ENCODE data around the gene KSR2.
"Not testable (repeated sequence)": the region's sequence is repeated elsewhere in the genome, so short reads cannot be mapped to it uniquely, and the experiment has no call there.

KSR2 gene

DNA sequence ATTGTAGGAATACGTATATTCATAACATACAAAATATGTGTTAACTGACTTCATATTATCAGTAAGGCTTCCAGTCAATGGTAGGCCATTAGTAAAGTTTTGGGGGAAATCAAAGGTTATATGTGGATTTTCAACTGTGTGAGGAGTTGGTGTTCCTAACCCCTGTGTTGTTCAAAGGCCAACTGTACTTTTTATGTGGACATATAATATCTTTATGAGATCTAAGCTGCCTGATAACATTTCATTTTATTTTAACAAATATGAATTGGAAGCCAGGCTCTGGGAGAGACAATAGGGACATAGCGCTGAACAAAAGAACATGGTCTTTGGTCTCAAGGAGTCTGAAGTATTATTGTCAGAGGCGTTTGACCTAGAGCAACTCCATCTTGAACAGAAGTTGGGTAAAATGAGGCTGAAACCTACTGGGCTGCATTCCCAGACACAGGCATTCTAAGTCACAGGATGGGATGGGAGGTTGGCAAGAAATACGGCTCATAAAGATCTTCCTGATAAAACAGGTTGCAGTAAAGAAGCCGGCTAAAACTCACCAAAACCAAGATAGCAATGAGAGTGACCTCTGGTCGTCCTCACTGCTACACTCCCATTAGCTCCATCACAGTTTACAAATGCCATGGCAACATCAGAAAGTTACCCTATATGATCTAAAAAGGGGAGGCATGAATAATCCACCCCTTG, 147.2 kb downstream of the KSR2 start:
- no peak for DNase-seq (ENCODE audit: low read depth in 3 of 3)

DNA sequence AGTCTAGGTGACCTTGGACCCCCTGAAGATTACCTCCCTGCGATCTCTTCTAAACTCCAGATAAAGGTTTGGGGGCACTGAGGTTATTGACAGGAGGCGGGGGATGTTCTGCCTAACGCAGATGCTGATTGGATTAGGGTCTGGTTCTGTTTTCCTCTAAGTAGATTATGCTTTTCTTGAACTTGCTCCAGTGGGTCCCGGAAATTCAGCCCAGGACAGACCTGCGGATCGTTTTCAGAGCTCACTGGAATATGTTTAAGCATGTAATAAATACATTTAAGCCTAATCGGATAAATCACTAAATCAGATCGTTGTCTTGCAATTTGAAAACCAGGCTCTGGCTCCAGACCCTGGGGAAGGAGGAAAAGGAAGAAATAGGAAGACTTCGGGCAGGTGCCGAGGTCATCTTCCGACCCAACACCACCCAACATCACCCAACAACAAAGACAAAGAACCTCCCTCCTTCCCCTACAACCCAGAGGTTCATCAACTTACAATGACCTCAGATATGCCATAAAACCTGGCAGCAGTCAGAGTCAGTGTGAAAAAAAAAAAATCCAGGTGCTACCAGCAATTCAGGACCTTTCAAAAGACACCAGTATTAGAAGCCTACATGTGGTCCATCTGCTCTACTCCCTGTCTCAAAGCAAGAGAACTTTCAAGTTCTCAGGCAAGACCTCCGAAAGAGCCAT, 148.4 kb downstream of the KSR2 start:
- DNase-seq (ENCODE audit: low read depth in 3 of 3): no peak

DNA sequence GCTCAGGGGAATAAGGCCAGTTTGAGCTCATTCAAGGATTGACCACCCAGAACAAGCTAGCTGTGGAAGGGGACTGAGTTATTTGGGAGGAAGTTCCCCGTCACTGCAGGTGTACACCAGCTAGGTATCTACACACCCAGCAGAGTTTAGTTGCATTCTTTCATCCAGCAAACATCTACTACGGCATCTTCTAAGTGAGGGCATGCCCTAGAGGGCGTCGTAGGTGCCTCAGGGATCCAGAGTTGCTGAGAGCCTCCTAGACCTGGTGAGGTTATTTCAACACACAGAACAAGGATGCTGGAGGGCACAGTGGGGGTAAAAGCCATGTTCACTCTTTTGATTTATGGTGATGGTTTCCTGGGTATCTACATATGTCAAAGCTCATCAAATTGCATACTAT, 149.6 kb downstream of the KSR2 start:
- no peak for DNase-seq (ENCODE audit: low read depth in 3 of 3)

- DNase-seq (ENCODE audit: low read depth in 3 of 3): no peak
Observed at GRCh38 chr12:117818400-117818799, 150.4 kb downstream of the KSR2 start.

GRCh38 chr12:117809509-117809908, 159.3 kb downstream of the KSR2 start:
- DNase-seq (ENCODE audit: low read depth in 3 of 3): no peak

DNA sequence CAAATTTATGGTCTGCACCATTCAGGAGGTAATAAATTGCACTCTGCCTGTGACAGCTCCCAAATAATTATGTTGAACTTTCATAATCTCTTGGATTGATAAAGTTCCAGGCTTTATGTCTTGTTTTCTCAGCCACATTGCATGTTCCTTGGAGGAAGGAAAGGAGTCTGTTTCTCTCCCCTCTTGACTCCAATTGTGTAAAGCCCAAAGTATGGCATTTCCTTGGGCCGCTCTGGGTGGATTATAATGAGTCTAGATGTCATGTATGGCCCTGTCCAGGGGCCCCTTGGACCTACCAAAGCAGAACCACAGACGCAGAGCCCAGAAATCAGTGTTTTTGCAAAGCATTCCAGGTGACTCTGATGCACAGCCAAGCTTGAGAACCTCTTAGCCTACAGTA, 160.8 kb downstream of the KSR2 start:
- DNase-seq (ENCODE audit: low read depth in 3 of 3): no peak

GRCh38 chr12:117807355-117807754, 161.4 kb downstream of the KSR2 start:
- DNase-seq (ENCODE audit: low read depth in 3 of 3): no peak

DNA sequence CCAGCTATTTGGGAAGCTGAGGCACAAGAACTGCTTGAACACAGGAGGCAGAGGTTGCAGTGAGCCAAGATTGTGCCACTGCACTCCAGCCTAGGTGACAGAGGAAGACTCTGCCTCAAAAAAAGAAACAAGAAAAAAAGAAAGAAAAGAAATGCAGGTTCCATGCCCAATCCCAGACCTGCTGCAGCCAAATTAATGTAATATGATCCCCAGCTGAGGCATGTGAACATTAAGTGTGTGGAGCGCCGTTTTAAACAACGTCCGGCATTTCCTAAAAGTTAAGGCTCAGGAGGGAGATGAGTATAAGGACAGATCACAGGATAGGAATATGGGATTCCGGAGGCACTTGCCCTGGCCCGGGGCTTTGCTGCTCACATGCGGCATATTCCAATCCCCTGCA, 162.9 kb downstream of the KSR2 start:
- no peak for DNase-seq (ENCODE audit: low read depth in 3 of 3)

DNA sequence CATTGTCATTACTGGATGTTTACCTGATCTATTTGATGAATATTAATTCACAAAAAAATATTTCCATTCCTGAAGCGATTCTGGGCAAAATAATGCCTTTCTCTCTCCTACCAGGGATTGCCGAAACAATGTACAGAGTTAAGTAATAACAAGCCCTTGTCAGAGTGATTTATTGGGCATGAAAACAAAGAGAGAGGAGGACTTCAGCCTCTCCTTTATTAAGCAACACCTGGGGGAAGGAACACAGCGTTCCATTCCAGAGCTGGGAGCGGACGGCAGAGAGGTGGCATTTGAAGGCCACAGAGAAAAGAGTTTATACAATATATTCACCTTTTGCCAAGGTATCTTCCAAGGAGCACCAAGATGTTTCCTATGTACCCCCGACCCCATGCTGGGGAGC, 165.8 kb downstream of the KSR2 start:
- no peak for DNase-seq (ENCODE audit: low read depth in 3 of 3)

- not testable (repeated sequence) for DNase-seq (ENCODE audit: low read depth in 3 of 3)
Observed at GRCh38 chr12:117800711-117801110, 168.1 kb downstream of the KSR2 start.

DNA sequence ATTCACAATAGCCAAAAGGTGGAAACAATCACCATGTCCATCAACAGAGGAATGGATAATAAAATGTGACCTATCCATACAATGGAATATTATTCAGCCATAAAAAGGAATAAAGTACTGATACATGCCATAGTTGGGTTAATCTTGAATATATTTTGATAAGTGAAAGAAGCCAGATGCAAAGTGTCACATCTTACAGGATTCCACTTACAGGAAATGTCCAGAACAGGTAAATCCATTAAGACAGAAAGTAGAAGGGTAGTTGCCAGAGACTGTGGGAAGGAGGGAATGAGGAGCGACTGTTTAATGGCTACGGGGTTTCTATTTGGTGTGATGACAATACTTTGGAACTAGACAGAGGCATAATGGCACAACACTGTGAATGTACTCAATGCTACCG, 171.6 kb downstream of the KSR2 start:
- DNase-seq (ENCODE audit: low read depth in 3 of 3): no peak

- DNase-seq (ENCODE audit: low read depth in 3 of 3): no peak
Observed at GRCh38 chr12:117792877-117793424, 175.8 kb downstream of the KSR2 start.

DNA sequence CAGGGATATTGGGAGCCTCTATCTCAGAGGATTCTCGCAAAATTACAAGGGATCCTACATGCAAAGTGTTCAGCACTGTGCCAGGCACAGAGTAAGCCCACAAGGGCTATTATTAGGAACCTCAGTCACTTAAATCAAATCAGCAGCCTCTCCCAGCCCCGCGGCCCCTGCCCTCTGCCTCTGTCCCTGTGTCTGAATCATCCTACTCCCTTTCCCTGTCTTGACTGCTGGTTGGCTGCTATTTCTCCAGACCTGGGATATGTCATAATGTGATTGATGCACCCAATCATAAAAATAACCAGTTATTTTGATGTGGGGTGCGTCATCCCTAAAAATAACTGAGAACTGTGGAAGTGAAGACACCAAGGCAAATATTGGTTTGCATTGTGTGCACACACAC, 176.3 kb downstream of the KSR2 start:
- DNase-seq (ENCODE audit: low read depth in 3 of 3): no peak

GRCh38 chr12:117790948-117791347, 177.8 kb downstream of the KSR2 start:
- no peak for DNase-seq (ENCODE audit: low read depth in 3 of 3)

- DNase-seq (ENCODE audit: low read depth in 3 of 3): no peak
Observed at GRCh38 chr12:117790198-117790597, 178.6 kb downstream of the KSR2 start.

DNA sequence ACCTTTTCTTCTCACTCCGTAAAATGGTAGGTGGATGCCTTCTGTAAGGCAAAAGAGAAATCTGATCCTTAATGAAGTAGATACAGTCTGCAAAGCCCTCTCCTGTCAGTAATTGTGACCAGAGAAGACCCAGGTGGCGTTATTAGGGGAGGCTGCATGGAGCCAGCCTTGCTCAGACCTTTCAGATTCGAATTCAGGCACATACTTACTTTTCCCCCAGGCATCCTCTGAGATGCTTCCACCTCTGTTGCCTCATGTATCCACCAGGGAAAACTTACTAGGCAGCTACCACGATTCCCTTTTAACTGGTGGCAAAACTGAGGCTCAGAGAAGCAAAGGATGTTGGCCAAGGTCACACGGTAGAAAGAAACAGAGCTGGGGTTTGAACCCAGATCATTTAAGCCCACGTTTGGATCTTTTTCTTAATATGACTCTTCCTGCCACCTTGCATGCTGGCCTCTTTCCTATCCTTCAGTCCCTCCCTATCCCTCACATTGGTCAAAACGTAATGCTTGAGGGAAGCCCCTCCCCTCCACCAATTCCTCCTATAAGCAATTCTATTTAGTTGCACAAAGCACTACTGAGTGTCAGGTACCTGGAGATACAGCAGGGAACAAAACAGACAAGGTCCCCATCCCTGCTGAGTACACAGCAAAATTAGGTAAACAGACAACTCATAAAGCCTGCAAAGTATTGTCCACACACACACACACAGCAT, 179.4 kb downstream of the KSR2 start:
- no peak for DNase-seq (ENCODE audit: low read depth in 3 of 3)

- no peak for DNase-seq (ENCODE audit: low read depth in 3 of 3)
Observed at GRCh38 chr12:117778656-117779055, 190.1 kb downstream of the KSR2 start.

GRCh38 chr12:117774941-117775775, 193.6 kb downstream of the KSR2 start:
- no peak for DNase-seq (ENCODE audit: low read depth in 3 of 3)

DNA sequence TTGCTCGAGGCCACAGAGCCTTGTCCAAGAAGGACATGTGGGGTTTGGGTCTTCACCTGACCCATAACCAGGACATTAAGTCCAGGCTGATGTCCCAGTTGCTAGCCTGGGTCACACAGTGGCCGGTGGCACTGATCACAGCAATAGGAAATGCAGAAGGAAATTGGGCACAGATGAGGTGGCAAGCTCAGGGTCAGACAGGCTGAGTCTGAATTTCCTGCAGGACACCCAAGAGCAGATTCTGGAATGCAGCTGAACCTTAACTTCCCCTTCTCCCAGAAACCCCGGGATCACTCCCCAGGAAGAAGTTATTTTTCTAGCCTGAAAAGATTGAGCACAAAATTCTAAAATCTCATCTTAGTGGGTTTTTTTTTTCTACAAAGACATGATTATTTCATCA, 199.9 kb downstream of the KSR2 start:
- no peak for DNase-seq (ENCODE audit: low read depth in 3 of 3)

GRCh38 chr12:117766008-117766407, 202.8 kb downstream of the KSR2 start:
- no peak for DNase-seq (ENCODE audit: low read depth in 3 of 3)

GRCh38 chr12:117762143-117762542, 206.6 kb downstream of the KSR2 start:
- DNase-seq (ENCODE audit: low read depth in 3 of 3): no peak
